H9 (cell line): ENCODE results near the gene GORASP1. TPM values are rescaled to one million over a fixed set of nuclear protein-coding genes. Genes with fewer than 3 reads are reported as not detected.

Experiments
- DNase-seq: peaks from one replicate; pipeline ENCODE4 v3.0.0-alpha.2; 2017
- H2AFZ ChIP-seq: one replicate; pipeline ENCODE4 v1.6.1; 2013; ENCODE audit warnings: mild to moderate bottlenecking, low read length, control low read depth, moderate library complexity
- H2AK5ac ChIP-seq: 2 replicates; pipeline ENCODE4 v1.6.1; 2013; ENCODE audit warnings: low read length, control low read depth, mixed read lengths; ENCODE audit not compliant: insufficient read length
- H2BK120ac ChIP-seq: one replicate; pipeline ENCODE4 v1.6.1; 2013; ENCODE audit warnings: low read depth, mild to moderate bottlenecking, low read length, control low read depth, inconsistent platforms; ENCODE audit not compliant: poor library complexity, severe bottlenecking
- H2BK12ac ChIP-seq: 2 replicates; pipeline ENCODE4 v1.6.1; 2013; ENCODE audit warnings: low read length, control low read depth, mixed read lengths, low read depth; ENCODE audit not compliant: insufficient read length
- H2BK15ac ChIP-seq: 2 replicates; pipeline ENCODE4 v1.6.1; 2013; ENCODE audit warnings: low read depth, low read length, control low read depth
- H2BK20ac ChIP-seq: one replicate; pipeline ENCODE4 v1.6.1; 2013; ENCODE audit warnings: low read depth, mild to moderate bottlenecking, low read length, control low read depth, inconsistent platforms; ENCODE audit not compliant: poor library complexity, severe bottlenecking
- H2BK5ac ChIP-seq: 2 replicates; pipeline ENCODE4 v1.6.1; 2013; ENCODE audit warnings: low read length, control low read depth, mixed read lengths; ENCODE audit not compliant: insufficient read length
- H3K14ac ChIP-seq: 2 replicates; pipeline ENCODE4 v1.6.1; 2013; ENCODE audit warnings: low read length, control low read depth; ENCODE audit not compliant: insufficient read depth
- H3K18ac ChIP-seq: 2 replicates; pipeline ENCODE4 v1.6.1; 2013; ENCODE audit warnings: low read depth, mild to moderate bottlenecking, mixed read lengths, low read length, control low read depth; ENCODE audit not compliant: insufficient read length
- H3K23ac ChIP-seq: 2 replicates; pipeline ENCODE4 v1.6.1; 2013; ENCODE audit warnings: low read length, control low read depth, mixed read lengths, low read depth; ENCODE audit not compliant: insufficient read length
- H3K23me2 ChIP-seq: 2 replicates; pipeline ENCODE4 v1.6.1; 2013; ENCODE audit warnings: low read depth, mild to moderate bottlenecking, mixed read lengths, low read length, control low read depth; ENCODE audit not compliant: insufficient read length, poor library complexity, severe bottlenecking
- H3K27ac ChIP-seq: 2 replicates; pipeline ENCODE4 v1.5.1; 2013; ENCODE audit warnings: low read length, control low read depth, mixed read lengths, low read depth; ENCODE audit not compliant: insufficient read length
- H3K27me3 ChIP-seq: 2 replicates; pipeline ENCODE4 v1.6.1; 2013; ENCODE audit warnings: low read length, control low read depth, inconsistent platforms; ENCODE audit not compliant: insufficient read depth
- H3K4ac ChIP-seq: 2 replicates; pipeline ENCODE4 v1.6.1; 2013; ENCODE audit warnings: low read depth, mild to moderate bottlenecking, control low read depth, inconsistent platforms, low read length, moderate library complexity
- H3K4me1 ChIP-seq: 2 replicates; pipeline ENCODE4 v1.6.1; 2013; ENCODE audit warnings: low read length, control low read depth, inconsistent platforms; ENCODE audit not compliant: insufficient read depth
- H3K4me2 ChIP-seq: 2 replicates; pipeline ENCODE4 v1.6.1; 2013; ENCODE audit warnings: low read length, control low read depth, mixed read lengths; ENCODE audit not compliant: insufficient read length, insufficient read depth
- H3K56ac ChIP-seq: 2 replicates; pipeline ENCODE4 v1.6.1; 2013; ENCODE audit warnings: low read depth, mild to moderate bottlenecking, mixed read lengths, low read length, control low read depth; ENCODE audit not compliant: insufficient read length
- H3K79me1 ChIP-seq: 2 replicates; pipeline ENCODE4 v1.6.1; 2013; ENCODE audit warnings: low read depth, mild to moderate bottlenecking, moderate library complexity, low read length, control low read depth, inconsistent platforms; ENCODE audit not compliant: insufficient read depth, poor library complexity, severe bottlenecking
- H3K79me2 ChIP-seq: 2 replicates; pipeline ENCODE4 v1.6.1; 2013; ENCODE audit warnings: low read length, control low read depth, inconsistent platforms; ENCODE audit not compliant: insufficient read depth
- H3K9ac ChIP-seq: 2 replicates; pipeline ENCODE4 v1.6.1; 2013; ENCODE audit warnings: low read length, control low read depth, mixed read lengths; ENCODE audit not compliant: insufficient read length; ENCODE audit errors: extremely low read depth
- H3K9me3 ChIP-seq: one replicate; pipeline ENCODE4 v1.6.1; 2013; ENCODE audit warnings: low read depth, low read length, inconsistent platforms; ENCODE audit not compliant: control insufficient read depth
- H3T11ph ChIP-seq: one replicate; pipeline ENCODE4 v1.6.1; 2013; ENCODE audit warnings: mild to moderate bottlenecking, low read length, control low read depth, inconsistent platforms
- H4K20me1 ChIP-seq: one replicate; pipeline ENCODE4 v1.6.1; 2013; ENCODE audit not compliant: control insufficient read depth, insufficient read length, insufficient read depth
- H4K5ac ChIP-seq: 2 replicates; pipeline ENCODE4 v1.6.1; 2013; ENCODE audit warnings: low read depth, mild to moderate bottlenecking, mixed read lengths, low read length, control low read depth; ENCODE audit not compliant: insufficient read length
- H4K8ac ChIP-seq: replicated peaks from 2 replicates; pipeline ENCODE4 v1.6.1; 2013; ENCODE audit warnings: low read length, control low read depth, mixed read lengths, low read depth; ENCODE audit not compliant: insufficient read length
- H4K91ac ChIP-seq: 2 replicates; pipeline ENCODE4 v1.6.1; 2013; ENCODE audit warnings: low read depth, mild to moderate bottlenecking, moderate library complexity, mixed read lengths, low read length, control low read depth; ENCODE audit not compliant: insufficient read length
- H3K27ac Mint-ChIP-seq, 3 experiments: 2 replicates in 2 of 3; 3 replicates in 1 of 3; pipeline ENCODE4 v1.8.0; 2020 to 2021; ENCODE audit warnings: mixed read lengths in 3 of 3, mild to moderate bottlenecking in 1 of 3, moderate library complexity in 1 of 3
- H3K27me3 Mint-ChIP-seq: 2 replicates; pipeline ENCODE4 v1.8.0; 2021; ENCODE audit warnings: low read depth, mild to moderate bottlenecking, moderate library complexity, mixed read lengths
- H3K36me3 Mint-ChIP-seq, 3 experiments: 2 replicates in 2 of 3; 3 replicates in 1 of 3; pipeline ENCODE4 v1.8.0; 2020 to 2021; ENCODE audit warnings: low read depth in 3 of 3, mixed read lengths in 3 of 3; ENCODE audit not compliant: insufficient read depth in 1 of 3
- H3K4me1 Mint-ChIP-seq, 2 experiments: 2 replicates each; pipeline ENCODE4 v1.8.0; 2020; ENCODE audit warnings: mixed read lengths in 2 of 2
- H3K4me3 Mint-ChIP-seq, 2 experiments: 2 replicates in 1 of 2; 3 replicates in 1 of 2; pipeline ENCODE4 v1.8.0; 2020 to 2021; ENCODE audit warnings: mild to moderate bottlenecking in 2 of 2, mixed read lengths in 2 of 2, moderate library complexity in 1 of 2
- H3K9me3 Mint-ChIP-seq, 2 experiments: 2 replicates in 1 of 2; 3 replicates in 1 of 2; pipeline ENCODE4 v1.8.0; 2020; ENCODE audit warnings: mild to moderate bottlenecking in 2 of 2, mixed read lengths in 2 of 2, moderate library complexity in 1 of 2
- CTCF ChIP-seq: fragments of 200-600 bp; sonication (generic); conservative IDR thresholded peaks from 3 replicates; pipeline ENCODE4 v1.8.0; 2021; ENCODE audit warnings: antibody characterized with exemption, mild to moderate bottlenecking
- WGBS: extraction: QIAGEN DNeasy Blood & Tissue Kit; methylation state at CpG from one replicate; pipeline ENCODE4 v1.1.7; 2013; ENCODE audit warnings: missing lambda C conversion rate, low lambda C conversion rate, mixed read lengths; ENCODE audit not compliant: insufficient read length; ENCODE audit errors: extremely low coverage; 5-methylcytosine and 5-hydroxymethylcytosine counted together
- total RNA-seq: library from RNA; stranded (reverse); gene quantifications from 2 replicates; pipeline ENCODE4 v1.2.1, GENCODE V29; 2021

The GORASP1 gene
- total RNA-seq, 1 experiment from 2014 or later, result 37.4 TPM

- peaks cover 15% of the 10 kb centered on the region for H3K27me3 Mint-ChIP-seq
- WGBS, result no CpG with 5 or more reads among the region's 2 CpGs
Measured at GRCh38 chr3:39112535-39112934, 5.1 kb upstream of the GORASP1 start.

More at GRCh38 chr3:39112535-39112934, 5.1 kb upstream of the GORASP1 start:
- Mint-ChIP-seq H3K4me3 (no peak overlapping the region), H3K4me1 (peaks cover 7 to 10% of the 10 kb centered on the region in 2 experiments), H3K27ac (no peak overlapping the region), H3K36me3 (no peaks in the 10 kb centered on the region), H3K9me3 (no peaks in the 10 kb centered on the region)
- no peak overlapping the region for H3K14ac ChIP-seq
- H4K20me1 ChIP-seq, result no peaks in the 10 kb centered on the region
- no peaks in the 10 kb centered on the region for H3K79me1 ChIP-seq
- no peaks in the 10 kb centered on the region for H3K4me1 ChIP-seq
- H3K9ac ChIP-seq, result no peak overlapping the region
- no peak overlapping the region for H3K56ac ChIP-seq
- no peak overlapping the region for H4K91ac ChIP-seq
- H4K8ac ChIP-seq, result no peak overlapping the region
- H3K4ac ChIP-seq, result no peak overlapping the region
- no peak overlapping the region for H3K4me2 ChIP-seq
- H4K5ac ChIP-seq, result no peak overlapping the region
- H2BK15ac ChIP-seq, result no peak overlapping the region
- H2BK120ac ChIP-seq, result no peak overlapping the region
- no peak for DNase-seq
- no peak overlapping the region for H2BK12ac ChIP-seq
- no peak overlapping the region for H2AK5ac ChIP-seq
- H3K27me3 ChIP-seq, result 0 out of 2 replicates have a peak, but pooled peaks cover 4% of the 10 kb centered on the region
- no peak for TF ChIP-seq CTCF
- H3K79me2 ChIP-seq, result no peaks in the 10 kb centered on the region
- no peak overlapping the region for H3K23ac ChIP-seq
- H3T11ph ChIP-seq, result no peak overlapping the region
- peaks cover 7% of the 10 kb centered on the region for H3K23me2 ChIP-seq
- no peaks in the 10 kb centered on the region for H3K9me3 ChIP-seq
- no peak overlapping the region for H2BK20ac ChIP-seq
- H2AFZ ChIP-seq, result no peak overlapping the region
- no peak overlapping the region for H3K27ac ChIP-seq
- H3K18ac ChIP-seq, result no peak overlapping the region
- no peak overlapping the region for H2BK5ac ChIP-seq
